AG20443 (cell line): ENCODE measurements around the gene PANK4.

Experiments used
- DNase-seq: peaks from one replicate; pipeline ENCODE4 v3.0.0; 2012; ENCODE audit warnings: low spot score, mixed read lengths

The PANK4 gene

DNA sequence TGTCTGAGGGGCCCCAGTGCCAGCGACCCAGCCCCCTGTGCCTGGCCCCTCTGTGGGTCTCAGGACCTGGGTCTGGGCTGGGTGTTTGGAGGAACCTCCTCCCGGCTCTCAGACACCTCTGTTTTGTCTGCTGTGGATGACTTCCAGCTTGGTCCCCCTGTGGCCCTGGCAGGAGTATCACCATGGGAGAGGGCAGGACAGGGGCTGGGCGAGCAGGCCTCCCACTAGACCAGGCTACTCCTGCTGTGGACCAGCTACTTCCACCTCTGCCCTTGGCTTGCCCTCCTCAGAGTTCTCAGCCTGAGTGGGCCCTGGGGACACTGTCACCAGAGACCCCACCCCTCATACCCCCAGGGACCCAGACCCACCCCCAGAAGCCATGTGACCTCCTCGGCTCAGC is 28.5 kb downstream of the PANK4 start:
- no peak for DNase-seq

- no peak for DNase-seq
Observed at GRCh38 chr1:2496746-2497145, 29.6 kb downstream of the PANK4 start.

- DNase-seq: no peak
Observed at GRCh38 chr1:2496087-2496622, 30.2 kb downstream of the PANK4 start.

DNA sequence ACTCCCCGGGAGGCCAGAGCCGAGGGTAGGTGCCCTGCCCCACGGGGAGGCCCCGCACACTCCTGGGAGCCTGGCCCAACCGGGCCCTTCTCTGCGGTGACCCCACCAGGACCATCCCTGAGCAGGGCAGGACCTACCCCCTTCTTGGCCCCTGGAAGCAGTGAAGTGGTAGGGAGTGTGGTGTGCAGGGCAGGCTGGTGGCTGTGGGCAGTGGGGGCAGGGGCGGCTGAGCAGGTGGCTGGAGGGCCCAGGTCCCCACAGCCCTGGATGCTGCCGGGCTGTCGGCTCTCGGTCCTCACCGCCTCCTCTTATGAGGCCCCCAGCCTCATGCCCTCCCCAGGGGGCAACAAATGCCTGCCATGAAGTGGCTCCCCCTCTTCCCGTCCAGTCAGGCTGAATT is 30.9 kb downstream of the PANK4 start:
- DNase-seq: no peak

GRCh38 chr1:2495026-2495425 is 31.4 kb downstream of the PANK4 start:
- DNase-seq: no peak

GRCh38 chr1:2494323-2494693 is 32.1 kb downstream of the PANK4 start:
- DNase-seq: peak; percentile 84

DNA sequence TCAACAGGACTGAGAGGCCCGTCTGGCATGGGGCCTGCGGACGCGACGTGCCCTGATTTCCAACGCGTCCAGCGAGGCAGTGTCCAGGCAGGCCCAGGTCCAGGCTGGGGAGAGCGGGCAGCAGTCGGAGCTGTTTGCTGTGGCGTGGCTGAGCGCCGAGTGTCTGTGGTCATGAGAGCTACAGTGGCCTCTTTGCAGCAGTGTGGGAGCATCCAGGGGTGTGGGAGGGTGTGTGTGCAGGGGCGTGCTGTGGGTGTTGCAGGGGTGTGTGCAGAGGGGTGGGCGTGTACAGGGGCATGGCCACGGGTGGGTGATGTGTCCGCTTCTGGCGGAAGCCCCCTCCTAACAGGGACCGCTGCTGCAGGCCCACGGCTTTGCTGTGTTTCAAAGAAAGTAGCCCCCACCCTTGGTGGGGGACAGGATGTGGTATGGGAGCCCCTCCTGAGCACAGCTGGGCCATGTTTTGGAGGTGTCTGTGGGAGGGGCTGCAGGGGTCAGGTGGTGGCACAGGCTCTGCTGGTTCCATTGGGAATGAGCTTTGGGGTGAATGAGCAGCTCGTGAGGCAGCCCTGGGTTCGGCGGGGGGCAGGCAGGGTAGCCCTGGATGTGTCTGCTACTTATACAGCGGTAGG is 32.6 kb downstream of the PANK4 start:
- DNase-seq: no peak

GRCh38 chr1:2493218-2493617 is 33.2 kb downstream of the PANK4 start:
- DNase-seq: no peak

DNA sequence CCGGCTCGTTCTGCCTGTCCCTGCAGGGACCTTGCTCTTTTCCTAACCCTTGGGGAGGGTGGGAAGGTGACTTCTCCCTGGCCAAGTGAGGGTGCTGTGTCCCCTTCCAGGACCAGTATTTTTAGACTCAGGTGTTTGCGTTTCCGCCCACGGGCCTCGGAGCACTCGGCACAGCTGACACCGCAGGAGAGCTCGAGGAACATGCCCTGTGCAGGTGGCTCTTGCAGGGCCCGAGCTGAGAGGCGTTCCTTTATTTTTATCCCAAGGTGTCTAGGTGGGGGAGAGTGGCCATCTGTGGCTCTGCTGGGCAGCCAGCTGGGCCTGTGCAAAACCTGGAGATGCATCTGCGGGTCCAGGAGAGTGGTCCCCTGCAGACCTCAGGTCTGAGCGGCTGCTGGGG is 34.3 kb downstream of the PANK4 start:
- DNase-seq: no peak

- no peak for DNase-seq
Observed at GRCh38 chr1:2489615-2490014, 36.8 kb downstream of the PANK4 start.

DNA sequence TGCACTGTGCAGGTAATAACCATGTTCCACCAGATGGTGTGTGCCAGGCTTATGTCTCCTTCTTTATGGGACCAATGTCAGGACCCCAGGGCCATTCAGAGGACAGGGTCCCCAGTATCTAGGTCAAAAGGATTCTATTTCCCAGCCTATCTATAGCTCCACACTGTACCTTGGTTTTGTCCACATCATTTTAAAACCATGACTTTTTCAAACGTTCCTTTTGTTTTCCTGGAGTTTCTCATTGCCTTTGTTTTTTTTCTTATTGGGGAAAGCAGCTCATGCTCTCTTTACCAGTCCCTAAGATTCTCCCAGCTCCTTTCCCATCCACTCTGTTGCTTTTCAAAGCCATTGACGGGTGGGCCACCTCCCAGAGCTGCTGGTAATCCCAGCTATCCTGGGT is 37.7 kb downstream of the PANK4 start:
- DNase-seq: no peak

- DNase-seq: no peak
Observed at GRCh38 chr1:2486558-2486957, 39.8 kb downstream of the PANK4 start.

DNA sequence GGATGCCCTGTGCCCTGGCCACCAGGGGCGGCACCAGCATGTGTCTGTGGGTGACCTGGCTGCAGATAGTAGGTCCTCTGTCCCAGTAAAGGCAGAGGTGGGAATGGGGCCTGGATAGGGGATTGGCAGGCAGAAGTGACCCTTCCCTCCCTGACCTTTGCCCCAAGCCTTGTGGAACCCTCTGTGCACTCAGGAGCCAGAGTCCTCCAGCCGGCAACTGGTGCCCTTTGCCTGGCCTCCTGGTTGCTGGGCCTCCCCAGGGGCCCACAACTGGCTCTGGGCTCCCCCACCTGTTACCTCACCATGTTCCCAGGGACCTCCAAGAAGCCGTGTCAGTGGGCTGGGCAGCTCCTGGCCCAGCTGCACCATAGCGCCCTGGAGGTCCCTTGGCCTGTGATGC is 40.4 kb downstream of the PANK4 start:
- no peak for DNase-seq

DNA sequence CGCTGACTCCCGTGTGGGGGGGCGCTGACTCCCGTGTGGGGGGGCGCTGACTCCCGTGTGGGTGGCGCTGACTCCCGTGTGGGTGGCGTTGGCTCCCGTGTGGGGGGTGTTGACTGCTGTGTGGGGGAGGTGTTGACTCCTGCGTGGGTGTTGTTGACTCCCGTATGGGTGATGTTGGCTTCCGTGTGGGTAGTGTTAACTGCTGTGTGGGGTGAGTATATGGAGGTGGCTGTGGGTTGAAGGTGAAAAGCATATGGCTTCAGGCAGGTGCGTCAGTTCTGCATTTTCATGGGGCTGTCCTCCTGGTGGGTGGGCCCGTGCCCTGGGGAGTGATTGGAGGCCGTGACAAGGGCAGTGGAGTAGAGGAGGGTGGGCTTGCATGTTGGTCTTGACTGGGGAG is 42.4 kb downstream of the PANK4 start:
- DNase-seq: no peak

DNA sequence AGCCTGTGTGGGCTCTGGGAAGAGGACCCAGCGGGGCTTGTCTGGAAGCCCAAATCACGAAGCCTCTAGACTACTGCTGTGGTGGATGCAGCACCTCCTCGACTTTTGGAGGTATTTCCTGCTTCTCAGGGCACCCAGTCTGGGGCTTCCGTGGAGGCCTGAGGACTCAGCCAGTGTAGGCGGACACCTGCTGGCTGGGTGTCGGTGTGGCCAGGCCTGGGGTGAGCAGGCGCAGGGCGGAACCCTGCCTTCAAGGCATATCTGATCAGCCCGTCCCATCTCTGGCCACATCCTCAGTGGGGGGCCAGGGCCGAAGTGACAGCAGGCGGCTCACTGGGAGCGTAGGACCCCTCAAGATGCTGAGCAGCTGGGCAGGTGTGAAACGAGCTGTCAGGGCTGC is 43.4 kb downstream of the PANK4 start:
- DNase-seq: no peak

- no peak for DNase-seq
Observed at GRCh38 chr1:2482588-2482987, 43.8 kb downstream of the PANK4 start.

DNA sequence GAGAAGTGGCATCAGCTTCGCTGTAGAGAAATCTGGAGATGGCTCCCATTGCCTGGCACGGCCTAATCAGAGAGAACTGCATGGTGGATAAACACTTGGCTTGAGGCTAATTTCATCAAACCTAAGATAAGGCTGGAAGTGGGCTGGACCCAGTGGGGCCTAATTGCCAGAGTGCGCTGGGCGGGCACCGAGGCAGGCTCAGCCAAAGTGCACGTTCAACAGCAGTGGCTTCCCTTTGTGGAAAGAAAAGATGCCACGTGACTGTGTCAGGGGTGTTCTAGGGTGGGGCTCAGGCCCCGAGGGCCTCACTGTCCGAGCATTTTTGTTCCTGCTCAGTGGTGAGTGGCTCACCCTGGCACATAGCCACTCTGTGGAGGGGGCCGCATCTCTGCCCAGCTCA is 44.5 kb downstream of the PANK4 start:
- no peak for DNase-seq

- DNase-seq: no peak
Observed at GRCh38 chr1:2480986-2481364, 45.4 kb downstream of the PANK4 start.

- no peak for DNase-seq
Observed at GRCh38 chr1:2480236-2480985, 46.0 kb downstream of the PANK4 start.

- DNase-seq: no peak
Observed at GRCh38 chr1:2479618-2480017, 46.8 kb downstream of the PANK4 start.

- no peak for DNase-seq
Observed at GRCh38 chr1:2479186-2479585, 47.2 kb downstream of the PANK4 start.

DNA sequence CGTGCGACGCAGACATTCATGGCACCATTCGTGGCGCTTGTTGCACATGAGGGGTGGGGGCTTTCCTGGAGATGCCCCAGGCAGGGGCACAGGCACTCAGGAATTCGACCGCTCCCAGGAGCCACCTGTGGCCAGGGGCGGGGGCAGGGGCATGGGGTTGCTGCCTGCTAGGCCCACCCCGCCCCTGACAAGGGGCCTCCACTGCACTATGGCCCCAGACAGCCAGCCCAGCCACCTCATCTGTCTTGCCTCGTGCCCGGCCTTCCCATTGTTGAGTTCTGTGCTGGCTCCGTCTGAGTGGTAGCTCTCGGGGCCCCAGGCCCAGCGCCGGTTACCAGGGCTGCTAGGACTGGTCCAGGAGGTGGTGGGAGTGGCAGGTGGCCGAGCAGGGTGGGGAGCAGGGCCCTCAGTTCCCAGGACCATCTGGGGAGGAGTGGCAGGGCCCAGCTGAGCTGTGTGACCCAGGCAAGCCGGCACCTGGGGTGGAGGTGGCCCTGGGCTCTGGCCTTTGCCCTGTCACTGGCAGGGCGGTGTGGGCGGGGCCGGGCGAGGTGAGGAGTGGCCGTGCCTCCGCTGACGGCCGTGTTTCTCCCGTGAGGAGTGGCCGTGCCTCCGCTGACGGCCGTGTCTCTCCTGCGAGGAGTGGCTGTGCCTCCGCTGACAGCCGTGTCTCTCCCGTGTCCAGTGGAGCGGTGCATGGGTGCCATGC is 48.5 kb downstream of the PANK4 start:
- DNase-seq: no peak

DNA sequence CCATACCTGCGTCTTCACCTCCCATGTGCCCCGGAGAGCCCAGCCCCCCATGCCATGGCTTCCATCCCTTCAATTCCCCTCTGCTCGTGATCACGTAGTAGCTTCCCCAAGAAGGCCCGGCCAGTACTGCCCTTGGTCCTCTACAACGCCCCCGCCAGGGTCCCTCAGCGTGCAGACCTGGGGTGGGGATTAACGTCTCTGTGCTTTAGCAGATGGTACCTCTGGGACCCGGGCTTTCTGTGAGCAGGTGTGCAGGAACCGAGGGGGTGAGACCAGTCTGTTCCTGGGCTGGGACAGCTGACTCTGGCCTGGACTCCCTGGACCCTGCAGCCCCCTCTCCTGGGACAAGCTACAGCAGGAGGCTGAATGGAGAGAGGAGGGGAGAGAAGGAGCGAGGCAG is 49.1 kb downstream of the PANK4 start:
- DNase-seq: no peak
